ENCODE data around the gene APMAP.

The APMAP gene

DNA sequence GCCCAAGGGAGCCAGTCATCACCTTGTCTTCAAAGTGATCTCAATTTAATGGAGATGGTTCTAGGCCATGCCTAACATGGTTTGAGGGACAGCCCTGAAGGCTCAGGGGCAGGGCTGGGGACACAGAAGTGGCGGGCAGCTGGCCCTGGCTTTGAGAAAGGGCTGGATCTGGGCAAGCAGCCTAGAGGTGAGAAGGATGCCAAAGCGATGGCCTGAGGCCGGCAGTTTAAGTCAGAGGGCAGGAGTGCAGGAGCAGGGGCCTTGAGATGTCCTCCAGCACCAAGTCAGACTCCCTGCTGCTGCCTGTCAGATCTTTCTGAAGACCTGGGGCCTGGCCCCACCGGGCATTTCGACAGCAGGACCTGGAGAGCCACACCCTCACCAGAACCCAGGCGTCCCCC is 28.4 kb upstream of the APMAP start:
- Histone ChIP-seq H3K9ac (ENCODE audit: low read length) (no peak overlapping the region), H3K4me1 (ENCODE audit: low read length) (peaks cover 33% of the 10 kb centered on the region), H3K9me2 (replicated peaks; ENCODE audit: insufficient read depth, low read length) (no peaks in the 10 kb centered on the region), H3K27ac (ENCODE audit: low read length) (no peak overlapping the region), H3K27me3 (replicated peaks; ENCODE audit: insufficient read depth, low read length) (no peaks in the 10 kb centered on the region), H3K79me2 (ENCODE audit: low read length) (peaks cover 61% of the 10 kb centered on the region), H3K36me3 (replicated peaks; ENCODE audit: insufficient read depth, low read length) (no peaks in the 10 kb centered on the region; the same call in 1 of the 2 replicates), H2AFZ (ENCODE audit: low read length) (no peak overlapping the region), H3F3A (ENCODE audit: insufficient read depth, low read length) (peaks cover 29% of the 10 kb centered on the region), H3K4me2 (ENCODE audit: low read depth, low read length) (no peak overlapping the region), H4K20me1 (ENCODE audit: insufficient read depth, low read length) (no peaks in the 10 kb centered on the region), H3K4me3 (ENCODE audit: low read length) (no peak overlapping the region), H3K9me3 (replicated peaks; ENCODE audit: insufficient read depth, low read length) (no peaks in the 10 kb centered on the region)
- TF ChIP-seq EZH2 (optimal IDR thresholded peaks at IDR 0.05; ENCODE audit: low read depth, low read length): no peak
- TF ChIP-seq, protein P1, sequence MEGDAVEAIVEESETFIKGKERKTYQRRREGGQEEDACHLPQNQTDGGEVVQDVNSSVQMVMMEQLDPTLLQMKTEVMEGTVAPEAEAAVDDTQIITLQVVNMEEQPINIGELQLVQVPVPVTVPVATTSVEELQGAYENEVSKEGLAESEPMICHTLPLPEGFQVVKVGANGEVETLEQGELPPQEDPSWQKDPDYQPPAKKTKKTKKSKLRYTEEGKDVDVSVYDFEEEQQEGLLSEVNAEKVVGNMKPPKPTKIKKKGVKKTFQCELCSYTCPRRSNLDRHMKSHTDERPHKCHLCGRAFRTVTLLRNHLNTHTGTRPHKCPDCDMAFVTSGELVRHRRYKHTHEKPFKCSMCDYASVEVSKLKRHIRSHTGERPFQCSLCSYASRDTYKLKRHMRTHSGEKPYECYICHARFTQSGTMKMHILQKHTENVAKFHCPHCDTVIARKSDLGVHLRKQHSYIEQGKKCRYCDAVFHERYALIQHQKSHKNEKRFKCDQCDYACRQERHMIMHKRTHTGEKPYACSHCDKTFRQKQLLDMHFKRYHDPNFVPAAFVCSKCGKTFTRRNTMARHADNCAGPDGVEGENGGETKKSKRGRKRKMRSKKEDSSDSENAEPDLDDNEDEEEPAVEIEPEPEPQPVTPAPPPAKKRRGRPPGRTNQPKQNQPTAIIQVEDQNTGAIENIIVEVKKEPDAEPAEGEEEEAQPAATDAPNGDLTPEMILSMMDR (IDR thresholded peaks at IDR 0.05; ENCODE audit: low read length): no peak
- no peak for TF ChIP-seq EZH2phosphoT487 (IDR thresholded peaks at IDR 0.05; ENCODE audit: low read length)
- DNase-seq: no peak

DNA sequence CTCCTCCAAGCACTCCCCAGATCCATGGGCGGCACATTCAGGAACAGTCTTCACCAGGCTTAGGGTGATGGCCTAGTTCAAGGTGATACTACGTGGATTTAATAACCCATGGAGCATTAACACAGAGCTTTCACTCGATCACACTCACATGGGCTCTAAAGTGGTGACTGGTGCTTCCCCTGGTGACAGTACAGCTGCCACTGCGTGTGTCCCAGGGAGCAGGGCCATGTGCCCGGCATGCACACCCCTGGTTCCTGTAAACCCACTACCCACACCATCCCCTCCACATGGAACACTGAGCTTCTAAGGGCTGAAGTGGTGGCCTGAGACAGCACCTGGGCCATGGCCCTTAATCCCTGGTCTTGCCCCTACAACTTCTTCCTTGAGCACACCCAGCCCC is 27.8 kb upstream of the APMAP start:
- no peak overlapping the region for H3K4me2 ChIP-seq (ENCODE audit: low read depth, low read length)
- no peak overlapping the region for H3K9ac ChIP-seq (ENCODE audit: low read length)
- TF ChIP-seq, protein P1 (IDR thresholded peaks at IDR 0.05; ENCODE audit: low read length): no peak
- TF ChIP-seq EZH2phosphoT487 (IDR thresholded peaks at IDR 0.05; ENCODE audit: low read length): no peak
- TF ChIP-seq EZH2 (optimal IDR thresholded peaks at IDR 0.05; ENCODE audit: low read depth, low read length): no peak
- no peaks in the 10 kb centered on the region for H3K27me3 ChIP-seq (replicated peaks; ENCODE audit: insufficient read depth, low read length)
- no peaks in the 10 kb centered on the region for H3K9me3 ChIP-seq (replicated peaks; ENCODE audit: insufficient read depth, low read length)
- no peaks in the 10 kb centered on the region; the same call in 1 of the 2 replicates for H3K36me3 ChIP-seq (replicated peaks; ENCODE audit: insufficient read depth, low read length)
- H3K9me2 ChIP-seq (replicated peaks; ENCODE audit: insufficient read depth, low read length): no peaks in the 10 kb centered on the region
- no peak overlapping the region for H2AFZ ChIP-seq (ENCODE audit: low read length)
- peaks cover 34% of the 10 kb centered on the region for H3F3A ChIP-seq (ENCODE audit: insufficient read depth, low read length)
- no peak for DNase-seq
- no peak overlapping the region for H3K27ac ChIP-seq (ENCODE audit: low read length)
- H3K4me1 ChIP-seq (ENCODE audit: low read length): peaks cover 39% of the 10 kb centered on the region
- H3K4me3 ChIP-seq (ENCODE audit: low read length): no peak overlapping the region
- H3K79me2 ChIP-seq (ENCODE audit: low read length): peaks cover 59% of the 10 kb centered on the region
- H4K20me1 ChIP-seq (ENCODE audit: insufficient read depth, low read length): no peaks in the 10 kb centered on the region

DNA sequence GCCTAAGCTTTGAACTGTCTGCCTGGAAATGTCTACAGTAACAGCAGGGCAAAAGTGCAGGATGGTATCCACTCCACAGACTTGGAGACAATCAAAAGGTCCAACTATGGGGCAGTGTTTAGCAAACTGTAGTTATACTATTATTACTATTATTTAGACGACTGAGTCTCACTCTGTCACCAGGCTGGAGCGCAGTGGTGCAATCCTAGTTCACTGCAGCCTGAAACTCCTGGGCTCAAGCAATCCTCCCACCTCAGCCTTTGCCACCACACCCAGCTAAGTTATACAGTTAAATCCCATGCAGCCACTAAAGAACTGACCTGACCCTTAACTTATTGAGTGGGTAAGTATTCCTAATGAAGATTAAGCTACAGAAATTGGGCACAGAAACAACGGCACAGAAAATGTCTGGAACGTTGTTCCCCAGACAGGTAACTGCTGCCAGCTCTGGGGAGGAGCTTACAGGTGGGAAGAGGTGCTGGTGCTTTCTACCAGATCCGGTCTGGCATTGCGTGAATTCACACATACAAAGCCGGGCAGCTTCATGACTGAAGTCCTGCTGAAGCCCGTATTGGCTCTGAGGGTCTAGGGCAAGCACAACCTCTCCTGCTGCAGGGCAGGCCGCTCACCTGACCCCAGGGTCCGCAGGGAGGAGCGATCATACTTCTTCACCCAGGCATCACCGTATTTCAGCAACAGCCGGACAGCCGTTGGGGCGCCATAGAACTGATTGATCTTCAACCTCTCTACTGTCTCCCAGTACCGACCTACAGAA is 27.0 kb upstream of the APMAP start:
- DNase-seq: no peak
- H3K79me2 ChIP-seq (ENCODE audit: low read length): peaks cover 51% of the 10 kb centered on the region
- H3K9me2 ChIP-seq (replicated peaks; ENCODE audit: insufficient read depth, low read length): no peaks in the 10 kb centered on the region
- no peak overlapping the region for H3K4me2 ChIP-seq (ENCODE audit: low read depth, low read length)
- no peak overlapping the region for H2AFZ ChIP-seq (ENCODE audit: low read length)
- H3K27ac ChIP-seq (ENCODE audit: low read length): no peak overlapping the region
- no peaks in the 10 kb centered on the region for H4K20me1 ChIP-seq (ENCODE audit: insufficient read depth, low read length)
- H3K9ac ChIP-seq (ENCODE audit: low read length): no peak overlapping the region
- no peaks in the 10 kb centered on the region; the same call in 1 of the 2 replicates for H3K36me3 ChIP-seq (replicated peaks; ENCODE audit: insufficient read depth, low read length)
- H3K27me3 ChIP-seq (replicated peaks; ENCODE audit: insufficient read depth, low read length): no peaks in the 10 kb centered on the region
- peaks cover 42% of the 10 kb centered on the region for H3F3A ChIP-seq (ENCODE audit: insufficient read depth, low read length)
- TF ChIP-seq EZH2phosphoT487 (IDR thresholded peaks at IDR 0.05; ENCODE audit: low read length) (no peak), EZH2 (optimal IDR thresholded peaks at IDR 0.05; ENCODE audit: low read depth, low read length) (no peak)
- TF ChIP-seq, protein P1 (IDR thresholded peaks at IDR 0.05; ENCODE audit: low read length): no peak
- peaks cover 45% of the 10 kb centered on the region for H3K4me1 ChIP-seq (ENCODE audit: low read length)
- H3K4me3 ChIP-seq (ENCODE audit: low read length): no peak overlapping the region
- H3K9me3 ChIP-seq (replicated peaks; ENCODE audit: insufficient read depth, low read length): no peaks in the 10 kb centered on the region
